DOHH2 (cell line): ENCODE results near the gene RNLS.

Experiments
- H3F3A ChIP-seq: fragments of 200-600 bp; sonication (generic), shearing (Covaris generic); 2 replicates; pipeline ENCODE4 v1.6.0; 2016; ENCODE audit warnings: antibody characterized with exemption, mild to moderate bottlenecking; ENCODE audit not compliant: control insufficient read depth, insufficient read depth
- H3K27ac ChIP-seq: fragments of 200-600 bp; sonication (generic); 2 replicates; pipeline ENCODE4 v1.5.1; 2014; ENCODE audit warnings: low read depth, mild to moderate bottlenecking, low read length, moderate library complexity
- H3K27me3 ChIP-seq: fragments of 200-600 bp; sonication (generic); 2 replicates; pipeline ENCODE4 v1.6.1; 2014; ENCODE audit warnings: mild to moderate bottlenecking, low read length, mixed read lengths; ENCODE audit not compliant: control insufficient read depth
- H3K36me3 ChIP-seq: fragments of 200-600 bp; sonication (generic); 2 replicates; pipeline ENCODE4 v1.6.1; 2014; ENCODE audit warnings: mild to moderate bottlenecking, low read length, moderate library complexity, mixed read lengths; ENCODE audit not compliant: control insufficient read depth
- H3K4me1 ChIP-seq: fragments of 200-600 bp; sonication (generic); 2 replicates; pipeline ENCODE4 v1.6.1; 2014; ENCODE audit warnings: mild to moderate bottlenecking, low read length, mixed read lengths; ENCODE audit not compliant: control insufficient read depth
- H3K4me2 ChIP-seq: fragments of 200-600 bp; sonication (generic); 2 replicates; pipeline ENCODE4 v1.6.0; 2014; ENCODE audit warnings: mild to moderate bottlenecking, low read length, moderate library complexity
- H3K4me3 ChIP-seq: fragments of 200-600 bp; sonication (generic); 2 replicates; pipeline ENCODE4 v1.5.1; 2014; ENCODE audit warnings: mild to moderate bottlenecking, low read length, mixed read lengths
- H3K79me2 ChIP-seq: fragments of 200-600 bp; sonication (generic); 2 replicates; pipeline ENCODE4 v1.6.1; 2014; ENCODE audit warnings: mild to moderate bottlenecking, low read length, mixed read lengths; ENCODE audit not compliant: control insufficient read depth
- H3K9me2 ChIP-seq: fragments of 200-600 bp; sonication (generic); replicated peaks from 2 replicates; pipeline ENCODE4 v1.6.1; 2014; ENCODE audit warnings: mild to moderate bottlenecking, low read length, mixed read lengths; ENCODE audit not compliant: control insufficient read depth
- H3K9me3 ChIP-seq: fragments of 200-600 bp; sonication (generic); 2 replicates; pipeline ENCODE4 v1.6.1; 2014; ENCODE audit warnings: antibody characterized with exemption, low read length, mixed read lengths; ENCODE audit not compliant: control insufficient read depth, insufficient read depth
- H4K20me1 ChIP-seq: fragments of 200-600 bp; sonication (generic); 2 replicates; pipeline ENCODE4 v1.6.0; 2014; ENCODE audit warnings: low read depth, mild to moderate bottlenecking, antibody characterized with exemption, low read length, moderate library complexity; ENCODE audit not compliant: control insufficient read depth, insufficient read depth
- CTCF ChIP-seq: fragments of 200-600 bp; sonication (generic); IDR thresholded peaks from one replicate; pipeline ENCODE4 v1.5.1; 2014; ENCODE audit warnings: antibody characterized with exemption, mild to moderate bottlenecking, low read depth, low read length; ENCODE audit not compliant: poor library complexity, severe bottlenecking
- EZH2phosphoT487 ChIP-seq: fragments of 200-600 bp; sonication (generic); IDR thresholded peaks from 2 replicates; pipeline ENCODE4 v1.6.1; 2017; ENCODE audit warnings: borderline replicate concordance, mild to moderate bottlenecking, antibody characterized with exemption, low read length, moderate library complexity, mixed read lengths

RNLS gene

GRCh38 chr10:88507404-88507803 lies 75.7 kb downstream of the RNLS start:
- Histone ChIP-seq H3K4me2 (no peak overlapping the region), H3K4me3 (no peak overlapping the region), H3K36me3 (no peaks in the 10 kb centered on the region), H3F3A (no peaks in the 10 kb centered on the region), H3K9me2 (no peaks in the 10 kb centered on the region), H3K27ac (no peak overlapping the region), H3K9me3 (no peaks in the 10 kb centered on the region), H4K20me1 (no peaks in the 10 kb centered on the region), H3K27me3 (no peaks in the 10 kb centered on the region), H3K79me2 (no peaks in the 10 kb centered on the region), H3K4me1 (peaks cover 8% of the 10 kb centered on the region)
- TF ChIP-seq EZH2phosphoT487, result no peak
- TF ChIP-seq CTCF, result no peak

GRCh38 chr10:88505680-88506215 lies 77.4 kb downstream of the RNLS start:
- H3K79me2 ChIP-seq, result no peaks in the 10 kb centered on the region
- no peaks in the 10 kb centered on the region for H3F3A ChIP-seq
- TF ChIP-seq EZH2phosphoT487 (no peak), CTCF (no peak)
- H3K9me2 ChIP-seq, result no peaks in the 10 kb centered on the region
- no peaks in the 10 kb centered on the region for H3K36me3 ChIP-seq
- H3K9me3 ChIP-seq, result no peaks in the 10 kb centered on the region
- H3K4me2 ChIP-seq, result no peak overlapping the region
- H4K20me1 ChIP-seq, result no peaks in the 10 kb centered on the region
- peaks cover 8% of the 10 kb centered on the region for H3K4me1 ChIP-seq
- no peak overlapping the region for H3K4me3 ChIP-seq
- H3K27me3 ChIP-seq, result no peaks in the 10 kb centered on the region
- H3K27ac ChIP-seq, result no peak overlapping the region

GRCh38 chr10:88505265-88505664 lies 77.9 kb downstream of the RNLS start:
- Histone ChIP-seq H3K4me3 (no peak overlapping the region), H3K9me2 (no peaks in the 10 kb centered on the region), H3K27me3 (no peaks in the 10 kb centered on the region), H3K4me1 (peaks cover 8% of the 10 kb centered on the region), H3K4me2 (no peak overlapping the region), H3F3A (no peaks in the 10 kb centered on the region), H3K27ac (no peak overlapping the region), H3K36me3 (no peaks in the 10 kb centered on the region), H4K20me1 (no peaks in the 10 kb centered on the region), H3K79me2 (no peaks in the 10 kb centered on the region), H3K9me3 (no peaks in the 10 kb centered on the region)
- TF ChIP-seq EZH2phosphoT487 (no peak), CTCF (no peak)
